NK-92 (cell line): ENCODE data around the gene GRHL3.

Experiments used
- DNase-seq: peaks from one replicate; lab custom pipeline; 2025; ENCODE audit not compliant: unreplicated experiment; lab: John Stamatoyannopoulos, UW

The GRHL3 gene

GRCh38 chr1:24292887-24293286 lies 26.3 kb upstream of the GRHL3 start:
- DNase-seq = no peak

- no peak for DNase-seq
Observed at GRCh38 chr1:24293392-24294227, 25.5 kb upstream of the GRHL3 start.

GRCh38 chr1:24294228-24294672 lies 24.9 kb upstream of the GRHL3 start:
- no peak for DNase-seq

- no peak for DNase-seq
Observed at GRCh38 chr1:24294716-24295371, 24.3 kb upstream of the GRHL3 start.

GRCh38 chr1:24295535-24295934 lies 23.6 kb upstream of the GRHL3 start:
- DNase-seq = no peak

- no peak for DNase-seq
Observed at GRCh38 chr1:24297187-24297851, 21.8 kb upstream of the GRHL3 start.

GRCh38 chr1:24297852-24298232 lies 21.3 kb upstream of the GRHL3 start:
- DNase-seq = no peak

GRCh38 chr1:24298606-24299005 lies 20.6 kb upstream of the GRHL3 start:
- no peak for DNase-seq

- DNase-seq = no peak
Observed at GRCh38 chr1:24299901-24300300, 19.3 kb upstream of the GRHL3 start.

GRCh38 chr1:24300971-24301784 lies 18.0 kb upstream of the GRHL3 start:
- DNase-seq = no peak

GRCh38 chr1:24301785-24302175 lies 17.4 kb upstream of the GRHL3 start:
- no peak for DNase-seq

- DNase-seq = no peak
Observed at GRCh38 chr1:24302209-24302611, 16.9 kb upstream of the GRHL3 start.

GRCh38 chr1:24303600-24303999 lies 15.6 kb upstream of the GRHL3 start:
- no peak for DNase-seq

- DNase-seq = no peak
Observed at GRCh38 chr1:24304763-24305162, 14.4 kb upstream of the GRHL3 start.

GRCh38 chr1:24308365-24309015 lies 10.7 kb upstream of the GRHL3 start:
- DNase-seq = no peak

- no peak for DNase-seq
Observed at GRCh38 chr1:24309762-24310485, 9.2 kb upstream of the GRHL3 start.

GRCh38 chr1:24311234-24311633 lies 7.9 kb upstream of the GRHL3 start:
- no peak for DNase-seq

GRCh38 chr1:24311741-24312140 lies 7.4 kb upstream of the GRHL3 start:
- DNase-seq = no peak

- DNase-seq = no peak
Observed at GRCh38 chr1:24315391-24315790, 3.8 kb upstream of the GRHL3 start.

- no peak for DNase-seq
Observed at GRCh38 chr1:24316645-24317044, 2.5 kb upstream of the GRHL3 start.
